Upper lobe of right lung (tissue), 1 donor: ENCODE measurements around the gene ANO4. TPM values are rescaled to one million over a fixed set of nuclear protein-coding genes. Genes with fewer than 3 reads are reported as not detected.

Experiments used
- ATAC-seq: fragments of 200-7000 bp; cut with Tn5 transposase; one replicate; pipeline ENCODE4 v1.9.1; 2020; ENCODE audit warnings: mild to moderate bottlenecking, moderate library complexity
- DNase-seq: peaks from one replicate; pipeline ENCODE4 v3.0.0-alpha.2; 2020
- H3K27ac ChIP-seq: fragments of 200-600 bp; one replicate; pipeline ENCODE4 v1.8.0; 2022
- H3K27me3 ChIP-seq: fragments of 200-600 bp; one replicate; pipeline ENCODE4 v1.8.0; 2022; ENCODE audit warnings: mild to moderate bottlenecking
- H3K36me3 ChIP-seq: fragments of 200-600 bp; one replicate; pipeline ENCODE4 v1.8.0; 2022
- H3K4me1 ChIP-seq: fragments of 200-600 bp; one replicate; pipeline ENCODE4 v1.8.0; 2022
- H3K4me3 ChIP-seq: fragments of 200-600 bp; one replicate; pipeline ENCODE4 v1.8.0; 2022; ENCODE audit warnings: mild to moderate bottlenecking
- H3K9me3 ChIP-seq: fragments of 200-600 bp; one replicate; pipeline ENCODE4 v1.8.0; 2022
- intact Hi-C: fragments of 100-400 bp; cut with DNase I; formaldehyde crosslinking; loops from one replicate; pipeline ENCODE4 v1.11.0; 2022
- total RNA-seq: library from RNA; stranded (reverse); fragmentation: NEBNext Ultra II Directional; extraction: Animal tissue kit (Norgen Biotek cat#: 25700); gene quantifications from one replicate; pipeline ENCODE4 v1.2.1, GENCODE V29; 2021
- TF ChIP-seq, protein P1 (sequence below): fragments of 200-600 bp; IDR thresholded peaks from one replicate; pipeline ENCODE4 v1.8.0; 2022; ENCODE audit warnings: antibody characterized with exemption
- donor health status: DM: no; HTN: yes; CAD: no; lungs with severe emphysema.

The ANO4 gene
- total RNA-seq, 1 donor from 2014 or later: 0.38 TPM

DNA sequence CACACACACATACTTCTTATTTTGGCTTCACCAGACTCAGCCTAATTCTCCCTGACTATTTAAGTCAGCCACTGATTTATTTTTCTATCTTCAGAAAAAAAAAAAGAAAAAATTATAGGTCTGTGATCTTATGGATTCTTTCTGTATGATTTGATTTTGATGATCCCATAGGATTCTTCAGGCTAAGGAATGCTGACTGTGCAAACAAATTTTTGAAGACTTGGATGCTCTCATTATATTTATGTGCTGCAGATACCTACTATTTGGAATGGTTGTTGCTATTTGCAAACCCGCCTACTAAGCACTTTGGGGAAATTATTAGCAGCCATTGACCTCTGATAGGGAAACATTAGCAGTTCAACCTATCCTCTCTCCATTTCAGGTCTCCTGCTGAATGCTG is 4.0 kb upstream of the ANO4 start:
- Histone ChIP-seq H3K4me1 (no peaks in the 10 kb centered on the region), H3K4me3 (no peak overlapping the region), H3K27me3 (no peaks in the 10 kb centered on the region), H3K9me3 (no peaks in the 10 kb centered on the region), H3K36me3 (no peaks in the 10 kb centered on the region), H3K27ac (no peak overlapping the region)
- intact Hi-C loops: no loop called here
- TF ChIP-seq, protein P1, sequence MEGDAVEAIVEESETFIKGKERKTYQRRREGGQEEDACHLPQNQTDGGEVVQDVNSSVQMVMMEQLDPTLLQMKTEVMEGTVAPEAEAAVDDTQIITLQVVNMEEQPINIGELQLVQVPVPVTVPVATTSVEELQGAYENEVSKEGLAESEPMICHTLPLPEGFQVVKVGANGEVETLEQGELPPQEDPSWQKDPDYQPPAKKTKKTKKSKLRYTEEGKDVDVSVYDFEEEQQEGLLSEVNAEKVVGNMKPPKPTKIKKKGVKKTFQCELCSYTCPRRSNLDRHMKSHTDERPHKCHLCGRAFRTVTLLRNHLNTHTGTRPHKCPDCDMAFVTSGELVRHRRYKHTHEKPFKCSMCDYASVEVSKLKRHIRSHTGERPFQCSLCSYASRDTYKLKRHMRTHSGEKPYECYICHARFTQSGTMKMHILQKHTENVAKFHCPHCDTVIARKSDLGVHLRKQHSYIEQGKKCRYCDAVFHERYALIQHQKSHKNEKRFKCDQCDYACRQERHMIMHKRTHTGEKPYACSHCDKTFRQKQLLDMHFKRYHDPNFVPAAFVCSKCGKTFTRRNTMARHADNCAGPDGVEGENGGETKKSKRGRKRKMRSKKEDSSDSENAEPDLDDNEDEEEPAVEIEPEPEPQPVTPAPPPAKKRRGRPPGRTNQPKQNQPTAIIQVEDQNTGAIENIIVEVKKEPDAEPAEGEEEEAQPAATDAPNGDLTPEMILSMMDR: no peak
- DNase-seq (no peak), ATAC-seq (no peak)

DNA sequence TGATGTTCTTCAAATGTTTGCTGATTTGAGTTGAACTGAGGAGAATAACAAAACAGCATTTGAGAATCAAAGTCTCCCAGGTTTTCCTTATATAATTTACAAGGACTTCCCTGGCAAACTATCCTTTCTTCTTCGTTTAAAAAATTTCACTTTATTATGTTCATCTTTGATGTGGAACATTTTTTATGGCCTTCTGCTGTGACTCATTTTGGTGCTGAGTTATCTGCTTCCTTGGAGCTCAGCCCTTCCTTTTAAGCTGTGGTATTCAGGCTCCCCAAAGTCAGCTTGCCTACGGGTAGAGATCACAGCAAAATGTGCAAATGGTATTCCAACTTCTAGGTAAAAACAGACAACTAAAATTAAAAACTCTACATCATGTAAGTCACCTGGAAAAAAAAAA is 1.4 kb upstream of the ANO4 start:
- Histone ChIP-seq H3K4me1 (no peaks in the 10 kb centered on the region), H3K9me3 (no peaks in the 10 kb centered on the region), H3K27ac (no peak overlapping the region), H3K36me3 (no peaks in the 10 kb centered on the region), H3K27me3 (no peaks in the 10 kb centered on the region), H3K4me3 (no peak overlapping the region)
- ATAC-seq: no peak
- no peak for DNase-seq
- TF ChIP-seq, protein P1: no peak
- intact Hi-C loops: no loop called here

DNA sequence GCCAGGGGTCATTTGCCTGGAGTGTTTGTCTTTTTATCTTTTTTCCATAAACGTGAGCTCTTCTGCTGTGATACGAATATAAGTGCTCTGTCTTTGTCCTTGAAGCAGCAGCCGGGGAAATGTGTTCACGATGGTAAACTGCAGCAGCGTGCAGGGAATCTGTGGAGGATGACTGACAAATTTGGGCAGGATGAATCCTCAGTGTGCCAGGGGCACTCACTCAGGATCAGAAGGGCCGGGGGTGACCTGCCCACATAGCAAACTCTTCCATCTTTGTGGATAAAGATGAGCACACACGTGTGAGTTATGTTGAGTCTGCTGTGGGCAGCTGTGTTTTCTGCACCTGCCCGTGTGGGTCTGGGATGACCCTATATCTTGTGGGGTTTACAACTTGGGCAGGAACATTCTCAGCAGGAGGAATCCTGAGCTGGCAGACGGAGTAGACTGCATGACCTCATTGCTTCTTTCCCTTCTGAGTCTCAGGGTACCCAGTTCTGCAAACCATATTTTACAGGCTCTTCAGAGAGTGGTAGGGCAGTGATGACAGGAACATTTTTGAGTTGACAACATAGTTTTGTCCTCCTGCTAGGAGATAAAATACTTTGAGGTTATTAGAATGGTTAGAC is 711 bp downstream of the ANO4 start:
- DNase-seq (no peak), ATAC-seq (no peak)
- no peak overlapping the region for H3K27ac ChIP-seq
- intact Hi-C loops: no loop called here
- TF ChIP-seq, protein P1: no peak
- H3K36me3 ChIP-seq: no peaks in the 10 kb centered on the region
- no peaks in the 10 kb centered on the region for H3K4me1 ChIP-seq
- H3K4me3 ChIP-seq: no peak overlapping the region
- no peaks in the 10 kb centered on the region for H3K27me3 ChIP-seq
- no peaks in the 10 kb centered on the region for H3K9me3 ChIP-seq

DNA sequence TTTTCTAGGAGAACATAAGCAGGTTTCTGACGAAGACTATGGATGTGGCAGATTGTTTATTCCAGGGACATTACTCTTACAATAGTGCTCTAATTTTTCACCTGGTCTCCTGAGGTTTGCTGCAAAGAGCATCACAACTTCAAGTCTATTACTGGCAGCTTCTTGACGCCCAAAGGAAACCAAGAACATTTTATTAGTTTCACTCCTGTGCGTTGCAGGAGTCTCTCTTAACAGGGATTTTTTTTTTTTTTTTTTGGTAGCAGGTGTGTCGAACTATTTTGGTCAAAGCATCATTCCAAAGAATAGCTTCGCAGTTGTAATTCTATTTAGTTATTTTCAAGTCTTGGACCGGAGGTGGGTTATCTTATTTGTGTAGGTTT is 1.2 kb downstream of the ANO4 start:
- Histone ChIP-seq H3K4me1 (no peaks in the 10 kb centered on the region), H3K27ac (no peak overlapping the region), H3K27me3 (no peaks in the 10 kb centered on the region), H3K36me3 (no peaks in the 10 kb centered on the region), H3K9me3 (no peaks in the 10 kb centered on the region), H3K4me3 (no peak overlapping the region)
- DNase-seq (no peak), ATAC-seq (no peak)
- intact Hi-C loops: no loop called here
- TF ChIP-seq, protein P1: no peak

DNA sequence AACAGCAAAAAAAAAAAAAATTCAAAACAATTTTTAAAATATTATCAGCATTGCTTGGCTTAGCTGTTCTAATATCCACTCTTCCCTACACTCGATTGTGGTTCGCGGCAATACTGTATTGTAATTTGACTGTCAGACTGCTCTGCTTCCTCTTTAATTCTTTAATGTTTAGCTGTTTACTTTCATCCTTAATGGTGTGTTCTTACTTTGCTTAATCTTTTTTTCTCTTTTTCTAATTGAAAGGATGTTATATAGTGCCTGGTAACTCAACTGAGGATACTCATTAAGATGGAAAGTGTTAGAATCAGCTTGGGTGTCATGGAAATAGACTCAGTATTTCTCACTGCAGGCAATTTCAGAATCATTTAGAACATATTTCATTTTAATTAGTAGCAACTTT is 2.0 kb downstream of the ANO4 start:
- no peaks in the 10 kb centered on the region for H3K27me3 ChIP-seq

More for the DNA sequence above, 2.0 kb downstream of the ANO4 start:
- H3K4me3 ChIP-seq: no peak overlapping the region
- no peaks in the 10 kb centered on the region for H3K9me3 ChIP-seq
- intact Hi-C loops: no loop called here
- H3K27ac ChIP-seq: no peak overlapping the region
- no peak for DNase-seq
- no peaks in the 10 kb centered on the region for H3K4me1 ChIP-seq
- no peaks in the 10 kb centered on the region for H3K36me3 ChIP-seq
- ATAC-seq: no peak
- TF ChIP-seq, protein P1: no peak
